Measurements from ENCODE around the gene NPAS3. TPM values are rescaled to one million over a fixed set of nuclear protein-coding genes. Genes with fewer than 3 reads are reported as not detected.

The NPAS3 gene
- total and polyA plus RNA-seq, 4 donors, result 0.07 to 0.09 (median 0.08) TPM; not detected in 1

GRCh38 chr14:33062476-33062875 is 123.8 kb downstream of the NPAS3 start:
- H3K36me3 ChIP-seq (ENCODE audit: control insufficient read depth in 4 of 4, insufficient read depth in 3 of 4, low read depth in 1 of 4, low read length in 3 of 4), result no peaks in the 10 kb centered on the region
- no peak overlapping the region for H3K9ac ChIP-seq (ENCODE audit: low read depth in 1 of 2, low read length in 2 of 2)
- no peaks in the 10 kb centered on the region for H3K9me3 ChIP-seq (ENCODE audit: control insufficient read depth in 4 of 4, low read length in 3 of 4)
- H3K4me1 ChIP-seq (ENCODE audit: control insufficient read depth in 4 of 4, insufficient read depth in 4 of 4, low read length in 3 of 4), result no peaks in the 10 kb centered on the region
- no peak for TF ChIP-seq MAX (IDR thresholded peaks at IDR 0.05)
- no peak for TF ChIP-seq JUND (IDR thresholded peaks at IDR 0.05)
- TF ChIP-seq YY1 (IDR thresholded peaks at IDR 0.05), result no peak
- TF ChIP-seq SP1 (IDR thresholded peaks at IDR 0.05), result no peak
- no peak for TF ChIP-seq TAF1 (conservative IDR thresholded peaks at IDR 0.05)
- TF ChIP-seq NR2F2 (IDR thresholded peaks at IDR 0.05), result no peak
- TF ChIP-seq EGR1 (IDR thresholded peaks at IDR 0.05; ENCODE audit: low read depth in 2 of 2), result no peak
- no peak for TF ChIP-seq ZBTB33 (IDR thresholded peaks at IDR 0.05)
- no peak for TF ChIP-seq REST (IDR thresholded peaks at IDR 0.05)
- TF ChIP-seq ATF3 (IDR thresholded peaks at IDR 0.05), result no peak
- no peak for TF ChIP-seq FOXA1 (IDR thresholded peaks at IDR 0.05)
- TF ChIP-seq GABPA (IDR thresholded peaks at IDR 0.05 in 1 of 2, conservative IDR thresholded peaks at IDR 0.05 in 1 of 2), result no peak
- no peaks in the 10 kb centered on the region for H3K27me3 ChIP-seq (ENCODE audit: control insufficient read depth in 4 of 4, insufficient read depth in 4 of 4, low read length in 3 of 4)
- H3K4me3 ChIP-seq (ENCODE audit: low read depth in 1 of 3, low read length in 3 of 3), result no peak overlapping the region
- 84% methylated on average over 9 of the region's 9 CpGs for WGBS
- no peak overlapping the region for H3K27ac ChIP-seq (ENCODE audit: low read depth in 1 of 2, low read length in 2 of 2)
- DNase-seq (ENCODE audit: low spot score), result no peak

GRCh38 chr14:33062881-33063280 is 124.2 kb downstream of the NPAS3 start:
- Histone ChIP-seq H3K9me3 (ENCODE audit: control insufficient read depth in 4 of 4, low read length in 3 of 4) (no peaks in the 10 kb centered on the region), H3K4me1 (ENCODE audit: control insufficient read depth in 4 of 4, insufficient read depth in 4 of 4, low read length in 3 of 4) (no peaks in the 10 kb centered on the region), H3K27me3 (ENCODE audit: control insufficient read depth in 4 of 4, insufficient read depth in 4 of 4, low read length in 3 of 4) (no peaks in the 10 kb centered on the region), H3K27ac (ENCODE audit: low read depth in 1 of 2, low read length in 2 of 2) (no peak overlapping the region), H3K9ac (ENCODE audit: low read depth in 1 of 2, low read length in 2 of 2) (no peak overlapping the region), H3K36me3 (ENCODE audit: control insufficient read depth in 4 of 4, insufficient read depth in 3 of 4, low read depth in 1 of 4, low read length in 3 of 4) (no peaks in the 10 kb centered on the region), H3K4me3 (ENCODE audit: low read depth in 1 of 3, low read length in 3 of 3) (no peak overlapping the region)
- TF ChIP-seq ATF3 (IDR thresholded peaks at IDR 0.05), result no peak
- no peak for TF ChIP-seq NR2F2 (IDR thresholded peaks at IDR 0.05)
- no peak for TF ChIP-seq ZBTB33 (IDR thresholded peaks at IDR 0.05)
- TF ChIP-seq FOXA2 (IDR thresholded peaks at IDR 0.05), result no peak
- DNase-seq (ENCODE audit: low spot score), result no peak
- 58% methylated on average over 2 of the region's 2 CpGs for WGBS

Data from liver (tissue), 9 donors.